Psoas muscle (tissue), 8 donors: ENCODE measurements around the gene PXYLP1. TPM values are rescaled to one million over a fixed set of nuclear protein-coding genes. Genes with fewer than 3 reads are reported as not detected.

Source experiments
- ATAC-seq, 4 donors: fragments of 200-7000 bp; cut with Tn5 transposase; one replicate each; pipeline ENCODE4 v1.9.1; 2020; ENCODE audit warnings: moderate library complexity in 3 of 4, mild to moderate bottlenecking in 2 of 4
- DNase-seq, 2 donors: peaks; one replicate each; pipeline ENCODE4 v3.0.0-alpha.2; 2020
- H3K27ac ChIP-seq: fragments of 200-600 bp; one replicate; pipeline ENCODE4 v1.8.0; 2022
- H3K27me3 ChIP-seq, 3 donors: fragments of 200-600 bp in 1 of 3; one replicate each; pipeline versions ENCODE4 v1.6.1 to v1.8.0; 2013 to 2022; ENCODE audit warnings: low read length in 2 of 3, mild to moderate bottlenecking in 2 of 3, moderate library complexity in 1 of 3; ENCODE audit not compliant: insufficient read depth in 3 of 3
- H3K36me3 ChIP-seq, 2 donors: fragments of 200-600 bp in 1 of 2; one replicate each; pipeline versions ENCODE4 v1.6.1 to v1.8.0; 2013 to 2022; ENCODE audit warnings: low read depth in 1 of 2, mild to moderate bottlenecking in 1 of 2, moderate library complexity in 1 of 2; ENCODE audit not compliant: insufficient read depth in 1 of 2
- H3K4me1 ChIP-seq: fragments of 200-600 bp; one replicate; pipeline ENCODE4 v1.8.0; 2022
- H3K4me3 ChIP-seq: fragments of 200-600 bp; one replicate; pipeline ENCODE4 v1.8.0; 2022; ENCODE audit warnings: mild to moderate bottlenecking
- H3K9me3 ChIP-seq: fragments of 200-600 bp; one replicate; pipeline ENCODE4 v1.8.0; 2022
- CTCF ChIP-seq: fragments of 200-600 bp; IDR thresholded peaks from one replicate; pipeline ENCODE4 v1.8.0; 2022; ENCODE audit warnings: antibody characterized with exemption
- WGBS, 3 donors: extraction: QIAGEN DNeasy Blood & Tissue Kit; methylation state at CpG; one replicate each; pipeline versions ENCODE4 v1.1.6 to v1.1.7; 2013; 5-methylcytosine and 5-hydroxymethylcytosine counted together
- intact Hi-C, 2 donors: fragments of 100-400 bp; cut with DNase I; formaldehyde crosslinking; loops; one replicate each; pipeline versions ENCODE4 v1.11.0 to v1.14.2; 2022
- polyA plus RNA-seq, 3 donors: library from polyadenylated mRNA; stranded (reverse); fragments of 200-250 nt; gene quantifications; one replicate each; pipeline ENCODE4 v1.2.3, GENCODE V29; 2013
- total RNA-seq, 4 donors: library from RNA; stranded (reverse); fragmentation: NEBNext Ultra II Directional in 2 of 4; extraction: Animal tissue kit (Norgen Biotek cat#: 25700) in 2 of 4; gene quantifications; one replicate each; pipeline versions ENCODE4 v1.2.1 to v1.2.4, GENCODE V29; 2021 to 2023
- donor health status: healthy with polysubstance abuse.
- donor health status: DM: no; HTN: no; CAD: no; lungs with moderate emphysema.
- donor health status: Bipolar disorder and iron deficiency.
- donor health status: healthy.
- donor health status: DM: yes; HTN: yes; CAD: no.
- donor health status: DM: no; HTN: no; CAD: no.
- donor health status: DM: no; HTN: no; CAD: no.
- donor health status: DM: yes; HTN: yes; CAD: no.

Gene PXYLP1
- total and polyA plus RNA-seq, 7 donors: 0.83 to 6.8 (median 1.8) TPM

GRCh38 chr3:141230293-141230692 is 1.3 kb upstream of the PXYLP1 start:
- WGBS, 3 donors: 90 to 96% (median 91%) methylated on average over 11 of the region's 11 CpGs
- no peak overlapping the region for H3K27ac ChIP-seq
- no peak overlapping the region for H3K4me3 ChIP-seq
- H3K4me1 ChIP-seq: peaks cover 2% of the 10 kb centered on the region
- no peaks in the 10 kb centered on the region for H3K9me3 ChIP-seq
- DNase-seq (no peak), ATAC-seq (no peak)
- TF ChIP-seq CTCF: no peak
- H3K27me3 ChIP-seq: no peaks in the 10 kb centered on the region
- intact Hi-C loops: loop anchor here (2.0 kb wide), 2 partner anchors 27 to 49 kb away; no protein-coding TSS in a partner anchor
- peaks cover 0 to 1% of the 10 kb centered on the region in 2 donors for H3K36me3 ChIP-seq

GRCh38 chr3:141231952-141232823 is 563 bp downstream of the PXYLP1 start:
- DNase-seq (peak; percentile 37 to 65), ATAC-seq (peak; percentile 15 to 52 (median 40))
- H3K9me3 ChIP-seq: no peaks in the 10 kb centered on the region
- TF ChIP-seq CTCF: no peak
- H3K36me3 ChIP-seq: peaks cover 0 to 9% of the 10 kb centered on the region in 2 donors
- peaks cover 9% of the 10 kb centered on the region for H3K4me1 ChIP-seq
- WGBS, 3 donors: 3 to 7% (median 4%) methylated on average over 46 to 71 of the region's 71 CpGs
- H3K27ac ChIP-seq: peak overlapping the region; percentile 81
- peak overlapping the region; percentile 84 for H3K4me3 ChIP-seq
- no peaks in the 10 kb centered on the region for H3K27me3 ChIP-seq
- intact Hi-C loops: loop anchor here (2.0 kb wide), 2 partner anchors 25 to 47 kb away; no protein-coding TSS in a partner anchor

- H3K27me3 ChIP-seq: no peaks in the 10 kb centered on the region
- H3K36me3 ChIP-seq: peaks cover 0 to 9% of the 10 kb centered on the region in 2 donors
- H3K4me3 ChIP-seq: no peak overlapping the region
- ATAC-seq: no peak
- no peak for TF ChIP-seq CTCF
- DNase-seq: no peak
- H3K9me3 ChIP-seq: no peaks in the 10 kb centered on the region
- 85 to 89% (median 85%) methylated on average over 9 of the region's 9 CpGs for WGBS, 3 donors
- intact Hi-C loops: loop anchor here in 1 of 2 donors (2.0 kb wide), 1 partner anchor 45 kb away; no protein-coding TSS in a partner anchor
- peaks cover 21% of the 10 kb centered on the region for H3K4me1 ChIP-seq
- no peak overlapping the region for H3K27ac ChIP-seq
These were observed 2.0 kb downstream of the PXYLP1 start for GRCh38 chr3:141233457-141234161.

GRCh38 chr3:141234283-141234682 is 2.7 kb downstream of the PXYLP1 start:
- ATAC-seq: no peak
- no peaks in the 10 kb centered on the region for H3K27me3 ChIP-seq
- TF ChIP-seq CTCF: no peak
- H3K9me3 ChIP-seq: no peaks in the 10 kb centered on the region
- intact Hi-C loops: no loop called here
- peaks cover 0 to 9% of the 10 kb centered on the region in 2 donors for H3K36me3 ChIP-seq
- H3K4me1 ChIP-seq: peaks cover 28% of the 10 kb centered on the region
- DNase-seq: peak in 1 of 2 donors; percentile 53
- H3K4me3 ChIP-seq: no peak overlapping the region
- no peak overlapping the region for H3K27ac ChIP-seq
- WGBS, 3 donors: 87 to 88% (median 87%) methylated on average over 3 of the region's 3 CpGs
